Measurements from ENCODE around the gene RPGR.

The RPGR gene

GRCh38 chrX:38351346-38351745 lies 24.0 kb upstream of the RPGR start:
- Histone ChIP-seq H3K36me3 (ENCODE audit: insufficient read depth, low read length) (no peaks in the 10 kb centered on the region), H3K27ac (ENCODE audit: low read depth, low read length) (no peak overlapping the region), H3K4me3 (ENCODE audit: low read depth in 1 of 2, low read length in 2 of 2) (no peak overlapping the region), H3K4me1 (ENCODE audit: insufficient read depth, low read length) (no peaks in the 10 kb centered on the region), H3K9ac (ENCODE audit: low read length) (no peak overlapping the region), H3K27me3 (ENCODE audit: control insufficient read depth in 1 of 2, insufficient read depth in 2 of 2, low read length in 2 of 2) (peaks cover 0 to 8% of the 10 kb centered on the region in 2 donors), H3K9me3 (ENCODE audit: low read length) (no peaks in the 10 kb centered on the region)

GRCh38 chrX:38347136-38347535 lies 19.8 kb upstream of the RPGR start:
- H3K4me3 ChIP-seq (ENCODE audit: low read depth in 1 of 2, low read length in 2 of 2) = no peak overlapping the region
- H3K9ac ChIP-seq (ENCODE audit: low read length) = no peak overlapping the region
- H3K27ac ChIP-seq (ENCODE audit: low read depth, low read length) = no peak overlapping the region
- H3K4me1 ChIP-seq (ENCODE audit: insufficient read depth, low read length) = no peaks in the 10 kb centered on the region
- H3K36me3 ChIP-seq (ENCODE audit: insufficient read depth, low read length) = no peaks in the 10 kb centered on the region
- H3K27me3 ChIP-seq (ENCODE audit: control insufficient read depth in 1 of 2, insufficient read depth in 2 of 2, low read length in 2 of 2) = peaks cover 0 to 5% of the 10 kb centered on the region in 2 donors
- H3K9me3 ChIP-seq (ENCODE audit: low read length) = no peaks in the 10 kb centered on the region

GRCh38 chrX:38346150-38346549 lies 18.8 kb upstream of the RPGR start:
- Histone ChIP-seq H3K27me3 (ENCODE audit: control insufficient read depth in 1 of 2, insufficient read depth in 2 of 2, low read length in 2 of 2) (no peaks in the 10 kb centered on the region), H3K9ac (ENCODE audit: low read length) (no peak overlapping the region), H3K9me3 (ENCODE audit: low read length) (no peaks in the 10 kb centered on the region), H3K4me1 (ENCODE audit: insufficient read depth, low read length) (no peaks in the 10 kb centered on the region), H3K36me3 (ENCODE audit: insufficient read depth, low read length) (no peaks in the 10 kb centered on the region), H3K4me3 (ENCODE audit: low read depth in 1 of 2, low read length in 2 of 2) (no peak overlapping the region), H3K27ac (ENCODE audit: low read depth, low read length) (no peak overlapping the region)

- Histone ChIP-seq H3K27ac (ENCODE audit: low read depth, low read length) (no peak overlapping the region), H3K36me3 (ENCODE audit: insufficient read depth, low read length) (no peaks in the 10 kb centered on the region), H3K9me3 (ENCODE audit: low read length) (no peaks in the 10 kb centered on the region), H3K4me1 (ENCODE audit: insufficient read depth, low read length) (no peaks in the 10 kb centered on the region), H3K4me3 (ENCODE audit: low read depth in 1 of 2, low read length in 2 of 2) (no peak overlapping the region), H3K27me3 (ENCODE audit: control insufficient read depth in 1 of 2, insufficient read depth in 2 of 2, low read length in 2 of 2) (no peaks in the 10 kb centered on the region), H3K9ac (ENCODE audit: low read length) (no peak overlapping the region)
Observed at GRCh38 chrX:38342853-38343778, 15.8 kb upstream of the RPGR start.

GRCh38 chrX:38341442-38341841 lies 14.1 kb upstream of the RPGR start:
- Histone ChIP-seq H3K4me3 (ENCODE audit: low read depth in 1 of 2, low read length in 2 of 2) (no peak overlapping the region), H3K27me3 (ENCODE audit: control insufficient read depth in 1 of 2, insufficient read depth in 2 of 2, low read length in 2 of 2) (no peaks in the 10 kb centered on the region), H3K36me3 (ENCODE audit: insufficient read depth, low read length) (no peaks in the 10 kb centered on the region), H3K9ac (ENCODE audit: low read length) (no peak overlapping the region), H3K4me1 (ENCODE audit: insufficient read depth, low read length) (no peaks in the 10 kb centered on the region), H3K9me3 (ENCODE audit: low read length) (no peaks in the 10 kb centered on the region), H3K27ac (ENCODE audit: low read depth, low read length) (no peak overlapping the region)

- Histone ChIP-seq H3K9me3 (ENCODE audit: low read length) (no peaks in the 10 kb centered on the region), H3K27ac (ENCODE audit: low read depth, low read length) (no peak overlapping the region), H3K36me3 (ENCODE audit: insufficient read depth, low read length) (no peaks in the 10 kb centered on the region), H3K4me3 (ENCODE audit: low read depth in 1 of 2, low read length in 2 of 2) (no peak overlapping the region), H3K4me1 (ENCODE audit: insufficient read depth, low read length) (no peaks in the 10 kb centered on the region), H3K9ac (ENCODE audit: low read length) (no peak overlapping the region), H3K27me3 (ENCODE audit: control insufficient read depth in 1 of 2, insufficient read depth in 2 of 2, low read length in 2 of 2) (no peaks in the 10 kb centered on the region)
Observed at GRCh38 chrX:38336538-38337240, 9.4 kb upstream of the RPGR start.

- Histone ChIP-seq H3K4me1 (ENCODE audit: insufficient read depth, low read length) (no peaks in the 10 kb centered on the region), H3K9me3 (ENCODE audit: low read length) (no peaks in the 10 kb centered on the region), H3K9ac (ENCODE audit: low read length) (no peak overlapping the region), H3K27me3 (ENCODE audit: control insufficient read depth in 1 of 2, insufficient read depth in 2 of 2, low read length in 2 of 2) (no peaks in the 10 kb centered on the region), H3K27ac (ENCODE audit: low read depth, low read length) (no peak overlapping the region), H3K4me3 (ENCODE audit: low read depth in 1 of 2, low read length in 2 of 2) (no peak overlapping the region), H3K36me3 (ENCODE audit: insufficient read depth, low read length) (no peaks in the 10 kb centered on the region)
Observed at GRCh38 chrX:38335382-38335781, 8.1 kb upstream of the RPGR start.

- no peak overlapping the region for H3K27ac ChIP-seq (ENCODE audit: low read depth, low read length)
- H3K36me3 ChIP-seq (ENCODE audit: insufficient read depth, low read length) = no peaks in the 10 kb centered on the region
- H3K27me3 ChIP-seq (ENCODE audit: control insufficient read depth in 1 of 2, insufficient read depth in 2 of 2, low read length in 2 of 2) = peaks cover 0 to 2% of the 10 kb centered on the region in 2 donors
- H3K9me3 ChIP-seq (ENCODE audit: low read length) = no peaks in the 10 kb centered on the region
- H3K9ac ChIP-seq (ENCODE audit: low read length) = no peak overlapping the region
- no peak overlapping the region for H3K4me3 ChIP-seq (ENCODE audit: low read depth in 1 of 2, low read length in 2 of 2)
- H3K4me1 ChIP-seq (ENCODE audit: insufficient read depth, low read length) = no peaks in the 10 kb centered on the region
Observed at GRCh38 chrX:38332505-38332904, 5.2 kb upstream of the RPGR start.

- Histone ChIP-seq H3K9me3 (ENCODE audit: low read length) (no peaks in the 10 kb centered on the region), H3K27me3 (ENCODE audit: control insufficient read depth in 1 of 2, insufficient read depth in 2 of 2, low read length in 2 of 2) (peaks cover 0 to 4% of the 10 kb centered on the region in 2 donors), H3K36me3 (ENCODE audit: insufficient read depth, low read length) (no peaks in the 10 kb centered on the region), H3K4me1 (ENCODE audit: insufficient read depth, low read length) (no peaks in the 10 kb centered on the region), H3K9ac (ENCODE audit: low read length) (no peak overlapping the region), H3K4me3 (ENCODE audit: low read depth in 1 of 2, low read length in 2 of 2) (peak overlapping the region in 1 of 2 donors; percentile 71), H3K27ac (ENCODE audit: low read depth, low read length) (no peak overlapping the region)
Observed at GRCh38 chrX:38327775-38328081, 419 bp upstream of the RPGR start.

GRCh38 chrX:38326086-38326485 lies 1.2 kb downstream of the RPGR start:
- H3K4me3 ChIP-seq (ENCODE audit: low read depth in 1 of 2, low read length in 2 of 2) = peak overlapping the region in 1 of 2 donors; percentile 47
- peaks cover 0 to 4% of the 10 kb centered on the region in 2 donors for H3K27me3 ChIP-seq (ENCODE audit: control insufficient read depth in 1 of 2, insufficient read depth in 2 of 2, low read length in 2 of 2)
- no peak overlapping the region for H3K27ac ChIP-seq (ENCODE audit: low read depth, low read length)
- no peaks in the 10 kb centered on the region for H3K36me3 ChIP-seq (ENCODE audit: insufficient read depth, low read length)
- H3K9ac ChIP-seq (ENCODE audit: low read length) = no peak overlapping the region
- H3K4me1 ChIP-seq (ENCODE audit: insufficient read depth, low read length) = no peaks in the 10 kb centered on the region
- H3K9me3 ChIP-seq (ENCODE audit: low read length) = no peaks in the 10 kb centered on the region

GRCh38 chrX:38320819-38321218 lies 6.5 kb downstream of the RPGR start:
- no peaks in the 10 kb centered on the region for H3K36me3 ChIP-seq (ENCODE audit: insufficient read depth, low read length)
- H3K9ac ChIP-seq (ENCODE audit: low read length) = no peak overlapping the region
- no peak overlapping the region for H3K27ac ChIP-seq (ENCODE audit: low read depth, low read length)
- no peaks in the 10 kb centered on the region for H3K9me3 ChIP-seq (ENCODE audit: low read length)
- no peak overlapping the region for H3K4me3 ChIP-seq (ENCODE audit: low read depth in 1 of 2, low read length in 2 of 2)
- H3K4me1 ChIP-seq (ENCODE audit: insufficient read depth, low read length) = no peaks in the 10 kb centered on the region
- no peaks in the 10 kb centered on the region for H3K27me3 ChIP-seq (ENCODE audit: control insufficient read depth in 1 of 2, insufficient read depth in 2 of 2, low read length in 2 of 2)
